ENCODE measurements around the gene MAGEC2.

The MAGEC2 gene

GRCh38 chrX:142204522-142205433 is at the start of gene MAGEC2:
Gene MAGEC2, minus strand, starts transcription at chrX:142205290. Its CDS starts 1,303 bp downstream, at chrX:142203987.
- no peak for DNase-seq (ENCODE audit: low read depth in 2 of 2)

GRCh38 chrX:142251680-142252079 is 46.6 kb upstream of the MAGEC2 start:
- DNase-seq (ENCODE audit: low read depth in 2 of 2), result no peak

- no peak for DNase-seq (ENCODE audit: low read depth in 2 of 2)
Measured at GRCh38 chrX:142251202-142251601, 46.1 kb upstream of the MAGEC2 start.

GRCh38 chrX:142250502-142250901 is 45.4 kb upstream of the MAGEC2 start:
- DNase-seq (ENCODE audit: low read depth in 2 of 2), result no peak

GRCh38 chrX:142249721-142250120 is 44.6 kb upstream of the MAGEC2 start:
- no peak for DNase-seq (ENCODE audit: low read depth in 2 of 2)

GRCh38 chrX:142244568-142244967 is 39.5 kb upstream of the MAGEC2 start:
- DNase-seq (ENCODE audit: low read depth in 2 of 2), result no peak

GRCh38 chrX:142238536-142238935 is 33.4 kb upstream of the MAGEC2 start:
- no peak for DNase-seq (ENCODE audit: low read depth in 2 of 2)

- DNase-seq (ENCODE audit: low read depth in 2 of 2), result no peak
Measured at GRCh38 chrX:142233400-142233799, 28.3 kb upstream of the MAGEC2 start.

GRCh38 chrX:142214081-142214480 is 9.0 kb upstream of the MAGEC2 start:
- no peak for DNase-seq (ENCODE audit: low read depth in 2 of 2)

GRCh38 chrX:142201113-142201512 is 4.0 kb downstream of the MAGEC2 start:
- DNase-seq (ENCODE audit: low read depth in 2 of 2), result no peak

GRCh38 chrX:142186103-142186502 is 19.0 kb downstream of the MAGEC2 start:
- no peak for DNase-seq (ENCODE audit: low read depth in 2 of 2)

GRCh38 chrX:142184756-142185602 is 20.1 kb downstream of the MAGEC2 start:
- no peak for DNase-seq (ENCODE audit: low read depth in 2 of 2)

GRCh38 chrX:142156567-142156966 is 48.5 kb downstream of the MAGEC2 start:
- DNase-seq (ENCODE audit: low read depth in 2 of 2), result no peak
